GOT3 (cell line): Measurements from ENCODE around the gene USP16.
A peak's percentile ranks its signal among the peaks of the same experiment; 100 is the strongest.

Experiments used
- DNase-seq: peaks from one replicate; lab custom pipeline; 2025; ENCODE audit warnings: mixed read lengths; lab: John Stamatoyannopoulos, UW

USP16 gene

DNA sequence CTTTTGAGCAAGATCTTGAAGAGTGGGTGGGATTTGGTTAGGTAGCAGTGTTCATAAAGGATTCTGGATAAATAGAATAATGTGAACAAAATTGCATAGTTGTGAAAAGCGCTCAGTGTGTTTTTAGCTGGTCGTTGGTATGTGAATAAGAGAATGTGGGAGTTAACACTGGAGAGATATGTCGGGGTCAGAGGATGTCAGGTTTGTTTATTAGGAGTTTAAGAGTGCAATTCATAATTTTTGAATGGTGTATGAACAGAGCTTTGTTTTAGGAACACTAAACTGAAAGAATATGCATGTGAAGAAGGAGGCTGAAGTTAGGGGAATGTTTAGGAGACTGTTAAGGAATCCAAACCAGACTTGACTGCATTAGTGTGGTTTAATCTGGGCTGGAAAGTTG is 9.4 kb downstream of the USP16 start:
- DNase-seq, result no peak

DNA sequence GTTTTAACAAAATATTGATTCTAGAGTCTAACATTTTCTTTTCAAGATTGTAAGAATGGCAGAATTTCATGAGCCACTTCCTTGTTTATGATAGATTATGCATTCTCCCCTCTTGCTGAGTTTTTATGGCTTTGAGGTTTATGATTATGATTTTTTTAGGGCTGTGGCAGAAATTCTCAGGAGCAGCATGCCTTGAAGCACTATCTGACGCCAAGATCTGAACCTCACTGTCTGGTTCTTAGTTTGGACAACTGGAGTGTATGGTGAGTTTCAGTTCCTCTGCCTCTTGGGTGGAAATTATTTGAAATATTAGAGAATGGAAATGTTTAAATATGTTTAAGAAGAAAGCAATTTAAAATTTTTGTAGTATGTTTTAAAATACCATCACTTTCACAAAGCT is 10.2 kb downstream of the USP16 start:
- no peak for DNase-seq

DNA sequence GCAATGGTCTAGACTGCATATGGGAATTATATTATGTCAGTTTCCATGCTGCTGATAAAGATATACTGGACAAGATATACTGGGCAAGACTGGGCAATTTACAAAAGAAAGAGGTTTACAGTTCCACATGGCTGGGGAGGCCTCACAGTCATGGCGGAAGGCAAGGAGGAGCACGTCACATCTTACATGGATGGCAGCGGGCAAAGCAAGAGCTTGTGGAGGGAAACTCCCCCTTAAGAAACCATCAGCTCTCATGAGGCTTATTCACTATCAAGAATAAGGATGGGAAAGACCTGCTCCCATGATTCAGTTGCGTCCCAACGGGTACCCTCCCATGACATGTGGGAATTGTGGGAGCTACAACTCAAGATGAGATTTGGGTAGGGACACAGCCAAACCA is 27.8 kb downstream of the USP16 start:
- DNase-seq, result no peak

DNA sequence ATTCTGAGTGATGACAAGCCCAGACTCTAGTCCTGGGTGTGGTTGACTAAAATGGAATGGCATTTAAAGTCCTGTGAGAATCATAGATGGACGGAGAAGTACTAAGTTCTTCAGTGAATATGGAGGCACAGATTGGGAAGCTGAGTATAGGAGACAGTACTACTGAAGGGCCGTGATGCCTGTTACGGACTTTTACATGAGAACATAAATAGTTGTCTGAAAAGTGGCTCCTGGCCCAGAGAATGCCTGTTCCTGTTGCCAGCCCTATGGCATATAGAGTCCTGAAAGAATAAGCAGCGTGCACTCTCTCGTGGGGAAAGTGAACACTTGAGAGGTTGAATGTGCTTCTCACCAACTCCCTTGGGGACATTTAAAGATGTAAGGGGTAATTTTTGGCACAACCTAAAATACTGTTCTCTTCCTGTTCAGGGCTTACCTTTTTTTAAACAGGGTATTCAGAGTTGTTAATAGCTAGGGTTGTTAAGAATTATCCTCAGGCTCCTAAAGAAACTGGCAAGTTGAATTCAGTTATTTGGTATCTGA is 28.6 kb downstream of the USP16 start:
- no peak for DNase-seq

DNA sequence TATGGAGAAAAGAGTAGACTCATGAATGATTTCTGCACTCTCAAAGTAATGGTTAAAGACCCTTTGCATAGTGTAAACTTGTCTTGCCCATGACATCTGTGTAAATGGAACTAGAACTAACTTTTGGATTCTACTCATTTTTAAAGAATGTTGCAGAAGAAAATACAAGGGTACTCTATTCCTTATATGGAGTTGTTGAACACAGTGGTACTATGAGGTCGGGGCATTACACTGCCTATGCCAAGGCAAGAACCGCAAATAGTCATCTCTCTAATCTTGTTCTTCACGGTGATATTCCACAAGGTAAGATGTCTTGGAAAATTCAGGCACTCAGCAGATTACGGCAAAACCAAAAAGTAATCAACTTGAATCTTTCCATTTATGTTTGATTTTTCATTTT is 29.2 kb downstream of the USP16 start:
- no peak for DNase-seq

DNA sequence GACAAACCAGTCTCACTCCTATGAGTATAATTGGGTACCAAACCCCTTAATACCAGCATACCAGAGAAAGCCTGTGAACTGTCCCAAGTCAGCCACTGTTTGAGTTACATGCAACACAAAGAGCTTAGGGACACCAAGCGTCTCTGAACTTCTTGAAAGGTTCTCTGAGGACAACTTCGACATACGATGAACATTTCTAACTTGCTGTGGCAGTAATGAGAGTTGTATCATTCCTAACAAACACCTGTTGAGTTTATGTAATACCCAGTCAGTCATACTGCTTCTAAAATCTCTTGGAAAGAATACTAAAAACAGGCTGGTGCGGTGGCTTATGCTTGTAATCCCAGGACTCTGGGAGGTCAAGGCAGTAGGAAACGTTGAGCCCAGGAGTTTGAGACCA is 30.6 kb downstream of the USP16 start:
- no peak for DNase-seq

DNA sequence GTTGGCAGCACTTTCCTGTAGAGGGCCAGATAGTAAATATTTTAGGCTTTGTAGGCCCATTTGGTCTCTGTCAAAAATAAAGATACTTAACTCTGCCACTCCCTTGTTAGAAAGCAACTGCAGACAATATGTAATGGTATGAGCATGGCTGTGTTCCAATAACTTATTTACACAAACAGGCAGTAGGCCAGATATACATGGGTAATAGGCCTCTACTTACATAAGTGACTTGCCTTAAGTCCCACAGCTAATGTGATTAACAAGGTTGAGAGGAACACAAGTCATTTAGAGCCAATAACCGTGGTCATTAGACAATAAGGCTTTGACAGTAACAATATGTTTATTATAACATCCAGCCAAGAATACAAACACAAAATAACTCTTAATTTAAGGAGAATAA is 31.5 kb downstream of the USP16 start:
- DNase-seq, result no peak

DNA sequence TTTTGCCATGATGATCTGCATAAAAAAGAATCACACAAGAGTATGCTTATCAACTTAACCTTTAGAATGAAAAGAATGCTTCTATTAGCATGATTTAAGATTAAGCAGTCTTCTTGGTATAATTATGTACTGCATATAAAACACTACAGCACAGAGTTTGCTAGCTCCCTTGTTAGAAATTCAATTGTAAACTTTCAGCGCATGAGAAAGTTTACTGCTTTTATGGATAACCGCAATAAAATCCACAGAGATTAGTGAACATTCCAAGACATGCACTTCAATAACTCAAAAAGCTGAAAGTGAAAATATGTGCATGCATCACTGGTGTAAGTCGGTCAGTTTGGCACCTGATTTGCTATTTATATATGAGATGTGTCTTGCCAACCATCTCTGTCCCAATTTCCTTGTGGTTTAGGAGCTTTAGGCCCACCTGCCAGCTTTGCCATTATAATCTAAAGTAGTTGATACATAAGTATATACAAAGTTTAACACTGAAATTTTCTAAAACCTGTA is 32.1 kb downstream of the USP16 start:
- no peak for DNase-seq

DNA sequence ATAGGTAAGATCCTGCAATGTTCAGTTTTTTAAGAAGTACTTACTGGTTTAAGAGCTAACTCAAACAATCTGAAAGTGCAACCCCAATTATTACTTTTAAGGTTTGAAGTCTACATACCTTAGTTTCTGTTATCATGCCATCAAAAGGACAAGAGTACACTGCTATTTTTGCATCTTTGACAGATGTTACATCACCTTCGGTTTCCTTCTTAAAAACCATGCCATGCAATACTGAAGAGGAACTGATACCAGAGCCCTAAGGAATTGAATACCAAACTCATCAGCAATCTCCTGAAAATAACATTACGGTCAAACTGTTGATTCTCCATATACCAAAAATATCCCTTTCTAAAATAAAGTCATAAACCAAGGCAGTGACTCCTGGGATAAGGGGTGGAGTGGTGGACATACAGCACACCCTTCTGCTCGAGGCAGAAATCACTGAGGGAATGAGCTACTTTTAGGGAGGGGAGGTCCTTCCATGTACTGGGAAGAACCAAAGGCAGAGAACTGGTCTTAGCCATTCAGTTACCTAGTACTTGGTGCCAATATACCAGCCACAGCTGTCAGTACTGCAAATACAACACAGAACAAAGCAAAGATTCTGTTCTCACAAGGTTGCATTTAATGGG is 40.5 kb downstream of the USP16 start:
- no peak for DNase-seq

DNA sequence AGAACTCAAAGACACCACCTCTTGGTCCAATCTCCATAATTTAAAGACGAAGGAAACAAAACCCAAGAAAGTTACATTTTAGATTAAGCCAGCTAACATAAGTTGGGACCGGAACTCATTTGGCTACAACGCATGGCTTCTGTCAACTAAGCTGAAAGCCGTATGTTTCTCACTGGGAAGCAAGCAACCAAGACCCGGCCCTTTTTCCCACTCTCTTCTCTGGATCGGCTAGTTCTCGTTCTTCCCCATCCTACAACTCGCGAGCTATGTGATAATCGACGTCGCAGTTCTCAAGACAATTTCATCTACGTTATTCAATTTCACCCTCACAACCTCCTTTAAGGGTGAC is 48.4 kb downstream of the USP16 start:
- DNase-seq, result no peak

DNA sequence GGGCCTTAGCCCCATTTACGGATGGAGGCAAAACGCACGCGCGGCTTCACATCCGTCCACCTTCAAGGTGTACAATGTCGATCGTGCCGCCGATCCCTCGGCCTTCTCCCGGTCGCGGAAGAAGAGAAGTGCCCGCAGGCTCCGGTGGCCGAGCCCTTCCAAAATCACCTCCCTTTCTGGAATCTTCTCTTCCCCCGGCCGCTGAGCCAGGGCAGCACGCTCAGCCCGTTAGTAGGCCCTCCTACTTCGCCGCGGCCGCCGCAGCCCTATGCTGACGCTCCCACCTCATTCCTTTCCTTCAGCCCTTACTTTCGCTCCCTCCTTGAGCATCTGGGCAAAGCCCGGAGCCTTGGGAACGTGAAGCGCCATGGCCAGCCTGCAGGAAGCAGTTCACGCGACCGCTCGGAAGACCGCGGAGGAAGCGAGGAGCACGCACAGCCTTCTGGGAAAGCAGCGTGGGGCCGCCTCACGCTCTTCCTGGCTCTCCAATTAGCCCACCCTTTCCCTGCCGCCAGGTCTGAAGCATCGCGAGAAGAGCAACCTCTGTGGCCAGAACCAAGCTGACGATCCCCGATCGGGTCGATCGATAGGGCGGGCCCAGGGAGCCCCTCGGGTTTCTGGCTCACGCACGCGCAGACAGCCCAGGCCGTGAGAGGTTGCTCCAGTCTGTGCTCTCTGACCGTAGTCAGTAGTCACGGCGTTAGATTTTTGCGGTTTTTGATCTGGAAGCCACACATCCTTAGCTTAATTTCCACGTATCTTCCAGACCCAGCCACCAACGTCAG is 48.9 kb downstream of the USP16 start, which contains the start of gene CCT8:
CCT8 (minus strand) TSS at position 427 of the 785 bp plus-strand sequence; CDS start at position 369, 58 bp downstream.
- DNase-seq, result peak; percentile 92

DNA sequence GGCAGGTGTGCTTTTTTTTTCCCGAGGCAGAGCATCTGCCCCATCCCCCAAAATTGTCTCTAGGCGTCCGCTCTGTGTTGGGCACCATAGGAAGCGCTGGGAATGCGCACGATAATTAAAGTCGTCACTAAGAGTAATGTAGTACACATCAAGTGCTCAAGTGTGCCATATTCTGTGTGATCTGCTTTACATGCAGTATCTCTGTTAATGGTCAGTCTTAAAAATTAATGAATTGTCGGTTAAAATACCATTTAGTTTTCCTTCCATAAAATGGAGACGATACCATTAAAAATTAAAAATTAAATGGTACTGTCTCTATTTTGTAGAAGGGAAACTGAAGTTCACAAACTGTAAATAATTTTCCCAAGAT is 49.5 kb downstream of the USP16 start:
- DNase-seq, result no peak

DNA sequence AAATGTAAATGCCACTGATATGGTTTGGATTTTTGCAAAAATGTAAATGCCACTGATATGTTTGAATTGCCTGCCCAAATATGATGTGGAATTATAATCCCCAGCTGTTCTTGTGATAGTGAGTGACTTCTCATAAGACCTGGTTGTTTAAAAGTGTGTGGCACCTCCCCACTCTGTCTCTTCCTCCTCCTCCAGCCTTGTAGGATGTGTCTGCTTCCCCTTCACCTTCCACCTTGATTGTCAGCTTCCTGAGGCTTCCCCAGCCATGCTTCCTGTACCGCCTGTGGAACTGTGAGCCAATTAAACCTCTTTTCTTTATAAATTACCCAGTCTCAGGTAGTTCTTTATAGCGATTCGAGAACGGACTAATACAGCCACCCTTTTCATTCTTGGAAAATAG is 50.3 kb downstream of the USP16 start:
- DNase-seq, result no peak

DNA sequence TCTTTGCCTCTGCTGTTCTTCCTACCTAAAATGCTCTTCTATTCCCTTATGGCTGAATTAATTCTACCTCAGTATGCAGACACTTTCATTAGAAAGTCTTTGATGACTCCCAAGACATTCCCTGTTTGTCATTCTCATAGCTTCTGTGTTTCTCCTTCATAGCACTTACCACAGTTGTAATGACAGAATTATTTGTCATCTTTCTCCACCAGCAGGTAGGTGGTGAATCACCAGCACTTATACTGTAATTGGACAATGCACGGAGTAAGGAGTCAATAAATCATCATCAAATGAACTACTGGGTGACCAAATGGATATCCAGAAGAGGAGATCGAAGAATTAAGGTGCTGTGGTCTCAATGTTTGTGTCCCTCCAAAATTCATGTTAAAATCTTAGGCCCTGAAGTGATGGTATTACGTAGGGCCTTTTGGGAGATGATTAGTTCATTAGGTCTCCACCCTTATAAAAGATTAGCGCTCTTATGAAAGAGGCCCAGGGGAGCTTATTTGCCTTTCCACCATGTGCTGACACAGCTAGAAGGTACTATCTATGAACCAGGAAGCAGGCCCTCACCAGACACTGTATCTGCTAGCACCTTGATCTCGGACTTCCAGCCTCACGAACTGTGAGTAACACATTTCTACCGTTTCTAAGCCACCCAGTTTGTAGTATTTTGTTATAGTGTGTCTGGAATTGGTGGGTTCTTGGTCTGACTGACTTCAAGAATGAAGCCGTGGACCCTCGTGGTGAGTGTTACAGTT is 51.4 kb downstream of the USP16 start:
- no peak for DNase-seq

DNA sequence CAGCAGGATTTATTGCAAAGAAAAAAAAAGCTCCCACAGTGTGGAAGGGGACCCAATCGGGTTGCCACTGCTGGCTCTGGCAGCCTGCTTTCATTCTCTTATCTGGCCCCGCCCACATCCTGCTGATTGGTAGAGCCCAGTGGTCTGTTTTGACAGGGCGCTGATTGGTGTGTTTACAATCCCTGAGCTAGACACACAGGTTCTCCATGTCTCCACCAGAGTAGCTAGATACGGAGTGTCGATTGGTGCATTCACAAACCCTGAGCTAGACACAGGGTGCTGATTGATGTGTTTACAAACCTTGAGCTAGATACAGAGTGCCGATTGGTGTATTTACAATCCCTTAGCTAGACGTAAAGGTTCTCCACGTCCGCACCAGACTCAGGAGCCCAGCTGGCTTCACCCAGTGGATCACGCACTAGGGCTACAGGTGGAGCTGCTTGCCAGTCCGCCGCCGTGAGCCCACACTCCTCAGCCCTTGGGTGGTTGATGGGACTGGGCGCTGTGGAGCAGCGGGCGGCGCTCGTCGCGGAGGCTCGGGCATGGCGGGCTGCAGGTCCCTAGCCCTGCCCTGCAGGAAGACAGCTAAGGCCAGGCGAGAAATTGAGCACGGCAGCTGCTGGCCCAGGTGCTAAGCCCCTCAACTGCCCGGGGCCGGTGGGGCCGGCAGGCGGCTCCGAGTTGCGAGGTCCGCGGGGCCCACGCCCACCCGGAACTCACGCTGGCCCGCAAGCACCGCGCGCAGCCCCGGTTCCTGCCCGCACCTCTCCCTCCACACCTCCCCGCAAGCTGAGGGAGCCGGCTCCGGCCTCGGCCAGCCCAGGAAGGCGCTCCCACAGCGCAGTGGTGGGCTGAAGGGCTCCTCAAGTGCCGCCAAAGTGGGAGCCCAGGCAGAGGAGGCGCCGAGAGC is 52.5 kb downstream of the USP16 start:
- peak; percentile 30 for DNase-seq

DNA sequence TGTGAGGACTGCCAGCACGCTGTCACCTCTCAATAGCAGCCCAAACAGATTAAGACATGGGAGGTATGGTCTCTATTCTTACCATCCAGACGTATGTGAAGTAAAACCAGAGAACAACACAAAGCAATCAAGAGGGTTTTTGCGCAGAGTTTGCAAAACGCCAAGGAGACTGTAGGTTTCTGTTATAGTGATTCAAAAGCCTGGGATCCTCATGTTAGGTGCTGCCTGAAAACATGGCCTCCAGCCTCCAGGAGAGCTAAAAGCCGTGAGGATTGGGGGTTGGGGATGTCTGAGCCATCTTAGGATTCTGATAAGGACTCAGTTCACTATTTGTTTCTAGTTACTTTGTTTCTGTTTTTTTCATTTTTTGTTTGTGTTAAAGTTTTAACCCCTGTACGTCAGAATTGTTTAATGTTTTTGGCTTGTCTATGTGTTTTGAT is 53.2 kb downstream of the USP16 start:
- DNase-seq, result no peak

DNA sequence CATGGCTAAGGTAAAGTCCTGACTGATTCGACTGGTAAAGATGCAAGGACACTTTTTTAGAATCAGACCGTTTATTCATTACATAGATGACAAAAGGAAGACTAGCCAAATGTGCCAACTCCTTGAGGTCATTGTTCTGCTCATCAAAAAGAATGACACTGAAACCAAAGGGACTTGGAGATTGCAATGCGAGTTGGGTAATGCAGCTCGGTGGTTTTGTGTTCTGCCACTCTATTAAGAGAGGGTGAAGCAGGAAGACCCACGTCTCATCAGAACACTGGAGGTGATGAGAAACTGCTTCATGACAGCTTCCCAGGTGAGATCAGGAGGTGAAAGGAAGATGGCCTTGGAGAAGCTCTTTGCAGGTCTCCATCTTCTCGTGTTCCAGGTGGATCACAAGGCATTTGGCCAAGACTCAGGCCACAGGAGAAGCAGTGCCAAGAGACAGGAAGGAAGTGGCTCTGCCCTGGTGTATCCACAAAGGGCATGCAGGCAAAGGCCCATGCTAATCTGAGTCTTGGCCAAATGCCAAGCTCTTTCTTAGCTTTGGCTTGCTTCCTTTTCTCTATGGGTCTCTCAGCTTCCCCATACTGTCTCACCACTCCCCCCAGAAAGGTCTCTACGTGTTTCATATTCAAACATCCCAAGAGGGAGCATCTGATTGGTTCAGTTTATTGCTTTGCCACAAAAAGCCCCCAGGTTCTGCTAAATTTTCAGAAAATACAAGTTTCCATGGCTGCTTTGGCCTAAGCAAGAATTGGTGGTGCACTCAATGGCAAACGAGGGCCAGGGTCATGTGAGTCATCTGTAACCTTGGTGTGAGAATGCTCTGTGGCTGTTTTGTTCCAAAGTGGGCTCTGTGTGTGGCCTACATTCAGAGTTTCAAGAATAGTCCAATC is 54.6 kb downstream of the USP16 start:
- DNase-seq, result no peak

DNA sequence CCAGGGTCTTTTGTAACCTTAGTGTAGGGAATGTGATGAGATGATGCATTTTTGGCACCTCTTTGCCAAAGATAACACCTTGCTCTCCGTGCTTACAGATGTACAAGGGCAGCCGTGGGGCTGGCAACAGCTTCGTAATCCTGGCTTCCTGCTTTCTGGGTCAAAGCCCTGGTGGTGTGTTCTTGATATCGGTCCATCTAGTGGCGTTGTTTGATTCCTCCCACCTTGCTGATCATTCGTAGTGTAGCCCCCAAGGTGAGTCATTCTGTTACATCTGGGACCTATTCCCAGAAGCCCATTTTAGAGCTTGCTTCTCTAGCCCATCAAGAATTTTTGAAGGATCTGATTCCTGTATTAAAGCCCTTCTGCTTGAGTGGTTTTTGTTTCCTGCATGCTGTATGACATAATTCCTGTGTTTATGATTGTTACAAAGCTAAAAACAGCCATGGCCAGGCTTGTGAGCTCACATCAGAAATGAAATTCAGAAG is 56.0 kb downstream of the USP16 start:
- DNase-seq, result no peak

DNA sequence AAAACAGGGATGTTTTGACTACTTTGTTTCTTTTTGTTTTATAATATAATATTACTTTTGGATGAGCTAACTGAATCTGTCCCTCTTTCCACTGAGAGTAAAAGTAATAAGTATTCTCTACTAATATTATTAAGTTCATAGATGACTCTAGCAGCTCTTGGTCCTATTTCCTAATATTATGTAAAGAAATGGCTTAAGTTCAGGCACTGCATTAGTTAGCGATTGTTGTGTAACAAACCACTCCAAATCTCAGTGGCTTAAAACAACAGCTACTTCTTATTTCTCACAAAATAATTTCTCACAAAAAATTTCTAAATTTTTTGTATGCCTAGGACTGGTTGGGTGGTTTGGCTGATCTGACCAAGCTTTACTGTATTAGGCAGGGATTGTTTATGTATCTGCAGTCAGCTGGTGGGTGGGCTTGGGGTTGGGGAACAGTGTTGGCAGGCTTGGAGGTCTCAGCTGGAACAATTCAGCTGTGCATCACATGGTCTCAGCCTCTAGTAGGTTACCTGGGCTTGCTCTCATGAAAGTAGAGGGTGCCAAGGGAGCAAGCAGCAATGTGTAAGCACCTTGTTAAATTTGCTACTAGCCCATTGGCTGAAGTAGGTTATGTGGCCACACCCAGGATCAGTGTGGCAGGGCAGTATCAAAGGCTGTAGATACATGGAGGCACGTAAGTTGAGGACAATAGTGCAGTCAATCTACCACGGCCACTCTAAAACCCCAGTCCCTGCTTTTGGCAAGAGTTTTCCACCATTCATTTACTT is 57.8 kb downstream of the USP16 start:
- DNase-seq, result no peak
